HCT116 (cell line): ENCODE results near the gene TM7SF3. TPM values are rescaled to one million over a fixed set of nuclear protein-coding genes. Genes with fewer than 3 reads are reported as not detected.

Source experiments
- ATAC-seq: fragments of 200-7000 bp; cut with Tn5 transposase; 2 replicates; pipeline ENCODE4 v1.9.1; 2020; ENCODE audit warnings: mild to moderate bottlenecking, moderate library complexity
- BruUV-seq: library from RNA; stranded (reverse); fragments of 400-500 nt; replicated peaks from 2 replicates; lab custom pipeline; 2021; lab: Mats Ljungman, UMichigan
- CTCF ChIA-PET: fragments of 300-600 bp; sonication (Branson Sonifier 250); formaldehyde crosslinking; loops from one replicate; lab custom pipeline; 2021; ENCODE audit warnings: antibody characterized with exemption; lab: Charles Lee
- POLR2A ChIA-PET: fragments of 300-600, 350-600 bp; sonication (Branson Sonifier 250); formaldehyde crosslinking; loops from one replicate; lab custom pipeline; 2021; ENCODE audit warnings: antibody characterized with exemption; lab: Charles Lee
- RAD21 ChIA-PET, 2 experiments: fragments of 300-600 bp; sonication (Branson Sonifier 250); formaldehyde crosslinking; loops; one replicate each; lab custom pipeline; 2023; ENCODE audit warnings: low total read pairs in 2 of 2; ENCODE audit not compliant: uncharacterized antibody in 2 of 2, unreplicated experiment in 2 of 2, low non-redundant PET in 1 of 2; lab: Charles Lee
- DNase-seq: peaks from one replicate; pipeline ENCODE4 v3.0.0-alpha.2; 2010; ENCODE audit warnings: low read depth, low spot score
- H2AFZ ChIP-seq: fragments of 200-600 bp; shearing (Covaris generic), sonication (generic); 2 replicates; pipeline ENCODE4 v1.6.1; 2017; ENCODE audit warnings: low read depth, mixed run types, mixed read lengths, antibody characterized with exemption, low read length; ENCODE audit not compliant: poor library complexity, severe bottlenecking
- H3K27ac ChIP-seq: 2 replicates; pipeline ENCODE4 v1.5.1; 2012; ENCODE audit warnings: low read depth, low read length
- H3K27me3 ChIP-seq: fragments of 200-600 bp; sonication (generic); 2 replicates; pipeline ENCODE4 v1.6.1; 2016; ENCODE audit warnings: mixed run types, low read length, mixed read lengths; ENCODE audit not compliant: insufficient read depth
- H3K36me3 ChIP-seq, 2 experiments: fragments of 200-500 bp in 1 of 2; fragments of 200-600 bp in 1 of 2; sonication (Bioruptor generic) in 1 of 2; sonication (generic) in 1 of 2; 2 replicates each; pipeline versions ENCODE4 v1.5.1 to v1.6.1; 2014 to 2016; ENCODE audit warnings: low read length in 2 of 2, inconsistent platforms in 1 of 2, mixed read lengths in 1 of 2, mixed run types in 1 of 2; ENCODE audit not compliant: insufficient read depth in 2 of 2, control insufficient read depth in 1 of 2
- H3K4me1 ChIP-seq, 2 experiments: fragments of 200-600 bp in 1 of 2; sonication (generic) in 1 of 2; 2 replicates each; pipeline versions ENCODE4 v1.5.1 to v1.6.1; 2012 to 2017; ENCODE audit warnings: low read length in 2 of 2, inconsistent platforms in 1 of 2, mild to moderate bottlenecking in 1 of 2, mixed read lengths in 1 of 2, mixed run types in 1 of 2, moderate library complexity in 1 of 2; ENCODE audit not compliant: insufficient read depth in 2 of 2, control insufficient read depth in 1 of 2
- H3K4me2 ChIP-seq: fragments of 200-600 bp; sonication (generic); 2 replicates; pipeline ENCODE4 v1.6.1; 2017; ENCODE audit warnings: mixed run types, low read length, mixed read lengths
- H3K4me3 ChIP-seq, 2 experiments: fragments of 200-600 bp in 1 of 2; sonication (generic) in 1 of 2; replicated peaks in 1 of 2; 2 replicates each; pipeline ENCODE4 v1.5.1; 2011 to 2016; ENCODE audit warnings: low read length in 2 of 2, control low read depth in 1 of 2, low read depth in 1 of 2, mild to moderate bottlenecking in 1 of 2, mixed read lengths in 1 of 2, mixed run types in 1 of 2
- H3K79me2 ChIP-seq: fragments of 200-600 bp; sonication (generic); 2 replicates; pipeline ENCODE4 v1.6.1; 2017; ENCODE audit warnings: mild to moderate bottlenecking, mixed run types, low read length, moderate library complexity, mixed read lengths; ENCODE audit not compliant: insufficient read depth
- H3K9ac ChIP-seq: fragments of 200-600 bp; sonication (generic); 2 replicates; pipeline ENCODE4 v1.6.1; 2016; ENCODE audit warnings: low read length, mixed read lengths
- H3K9me2 ChIP-seq: fragments of 200-600 bp; sonication (generic), shearing (Covaris generic); 2 replicates; pipeline ENCODE4 v1.6.1; 2017; ENCODE audit warnings: mixed run types, mild to moderate bottlenecking, moderate library complexity; ENCODE audit not compliant: insufficient read depth
- H3K9me3 ChIP-seq, 2 experiments: fragments of 200-500 bp in 1 of 2; fragments of 200-600 bp in 1 of 2; sonication (Bioruptor generic) in 1 of 2; sonication (generic) in 1 of 2; 2 replicates each; pipeline ENCODE4 v1.6.1; 2014 to 2017; ENCODE audit warnings: low read length in 2 of 2, mixed read lengths in 2 of 2, inconsistent platforms in 1 of 2, low read depth in 1 of 2, mild to moderate bottlenecking in 1 of 2, mixed run types in 1 of 2, moderate library complexity in 1 of 2; ENCODE audit not compliant: control insufficient read depth in 1 of 2, insufficient read depth in 1 of 2
- H4K20me1 ChIP-seq: fragments of 200-600 bp; sonication (generic), shearing (Covaris generic); 2 replicates; pipeline ENCODE4 v1.6.1; 2017; ENCODE audit warnings: mixed run types, mild to moderate bottlenecking, moderate library complexity; ENCODE audit not compliant: insufficient read depth
- ATF3 ChIP-seq: IDR thresholded peaks from 2 replicates; pipeline ENCODE4 v1.6.1; 2012
- CBX3 ChIP-seq: IDR thresholded peaks from 2 replicates; pipeline ENCODE4 v1.6.1; 2012; ENCODE audit warnings: low read depth
- EGR1 ChIP-seq: IDR thresholded peaks from 2 replicates; pipeline ENCODE4 v1.6.1; 2012; ENCODE audit warnings: low read depth
- ELF1 ChIP-seq: IDR thresholded peaks from 2 replicates; pipeline ENCODE4 v1.6.1; 2012; ENCODE audit warnings: low read depth, borderline replicate concordance
- FOSL1 ChIP-seq: IDR thresholded peaks from 2 replicates; pipeline ENCODE4 v1.6.1; 2012; ENCODE audit warnings: low read depth
- MAX ChIP-seq: IDR thresholded peaks from 2 replicates; pipeline ENCODE4 v1.6.1; 2012
- RAD21 ChIP-seq: IDR thresholded peaks from 2 replicates; pipeline ENCODE4 v1.6.1; 2012; ENCODE audit warnings: low read depth, mild to moderate bottlenecking
- REST ChIP-seq: IDR thresholded peaks from 2 replicates; pipeline ENCODE4 v1.6.1; 2012; ENCODE audit warnings: low read depth
- SIN3A ChIP-seq: IDR thresholded peaks from 2 replicates; pipeline ENCODE4 v1.6.1; 2012; ENCODE audit warnings: low read depth
- SP1 ChIP-seq: IDR thresholded peaks from 2 replicates; pipeline ENCODE4 v1.6.1; 2012; ENCODE audit warnings: low read depth
- ZFX ChIP-seq: fragments of 450-650 bp; IDR thresholded peaks from 2 replicates; pipeline ENCODE4 v1.6.1; 2017
- ZNF274 ChIP-seq: fragments of 200-500 bp; sonication (Bioruptor generic); IDR thresholded peaks from 2 replicates; pipeline ENCODE4 v1.6.1; 2014; ENCODE audit warnings: mild to moderate bottlenecking, low read depth, low read length, inconsistent platforms
- intact Hi-C: fragments of 100-400 bp; cut with micrococcal nuclease; formaldehyde crosslinking; loops from 2 replicates; pipeline ENCODE4 v1.10.0; 2022
- total RNA-seq: library from RNA; stranded (reverse); gene quantifications from one replicate; pipeline ENCODE4 v1.2.1, GENCODE V29; 2021; ENCODE audit not compliant: unreplicated experiment

The TM7SF3 gene
- total RNA-seq, 1 experiment from 2014 or later, result 46.5 TPM

- H3K4me2 ChIP-seq, result no peak overlapping the region
- H3K9me2 ChIP-seq, result no peaks in the 10 kb centered on the region
- no peak overlapping the region for H3K9ac ChIP-seq
- no peak overlapping the region for H2AFZ ChIP-seq
- BruUV-seq, result no TSS peak
- no peaks in the 10 kb centered on the region for H3K27me3 ChIP-seq
- ChIA-PET RAD21 (no interaction called here), POLR2A (no interaction called here), CTCF (no interaction called here)
- no peaks in the 10 kb centered on the region for H3K9me3 ChIP-seq
- DNase-seq (no peak), ATAC-seq (no peak)
- no peaks in the 10 kb centered on the region for H3K36me3 ChIP-seq
- intact Hi-C loops, result no loop called here
- H3K4me1 ChIP-seq, result no peaks in the 10 kb centered on the region
- no peaks in the 10 kb centered on the region for H4K20me1 ChIP-seq
- no peaks in the 10 kb centered on the region for H3K79me2 ChIP-seq
- no peak for TF ChIP-seq SP1
- TF ChIP-seq CBX3, result no peak
- no peak for TF ChIP-seq ATF3
- TF ChIP-seq ZNF274, result no peak
- no peak for TF ChIP-seq EGR1
- TF ChIP-seq MAX, result no peak
- no peak for TF ChIP-seq REST
- TF ChIP-seq ELF1, result no peak
- no peak for TF ChIP-seq ZFX
- TF ChIP-seq RAD21, result no peak
- TF ChIP-seq FOSL1, result no peak
- no peak for TF ChIP-seq SIN3A
- no peak overlapping the region for H3K4me3 ChIP-seq
- no peak overlapping the region for H3K27ac ChIP-seq
Measured at GRCh38 chr12:27057543-27057942, 43.4 kb upstream of the TM7SF3 start.
